EH (cell line): ENCODE data around the gene KLF4.

Source experiments
- DNase-seq: peaks from one replicate; pipeline ENCODE4 v3.0.0-alpha.2; 2015; ENCODE audit warnings: low read depth

The KLF4 gene

DNA sequence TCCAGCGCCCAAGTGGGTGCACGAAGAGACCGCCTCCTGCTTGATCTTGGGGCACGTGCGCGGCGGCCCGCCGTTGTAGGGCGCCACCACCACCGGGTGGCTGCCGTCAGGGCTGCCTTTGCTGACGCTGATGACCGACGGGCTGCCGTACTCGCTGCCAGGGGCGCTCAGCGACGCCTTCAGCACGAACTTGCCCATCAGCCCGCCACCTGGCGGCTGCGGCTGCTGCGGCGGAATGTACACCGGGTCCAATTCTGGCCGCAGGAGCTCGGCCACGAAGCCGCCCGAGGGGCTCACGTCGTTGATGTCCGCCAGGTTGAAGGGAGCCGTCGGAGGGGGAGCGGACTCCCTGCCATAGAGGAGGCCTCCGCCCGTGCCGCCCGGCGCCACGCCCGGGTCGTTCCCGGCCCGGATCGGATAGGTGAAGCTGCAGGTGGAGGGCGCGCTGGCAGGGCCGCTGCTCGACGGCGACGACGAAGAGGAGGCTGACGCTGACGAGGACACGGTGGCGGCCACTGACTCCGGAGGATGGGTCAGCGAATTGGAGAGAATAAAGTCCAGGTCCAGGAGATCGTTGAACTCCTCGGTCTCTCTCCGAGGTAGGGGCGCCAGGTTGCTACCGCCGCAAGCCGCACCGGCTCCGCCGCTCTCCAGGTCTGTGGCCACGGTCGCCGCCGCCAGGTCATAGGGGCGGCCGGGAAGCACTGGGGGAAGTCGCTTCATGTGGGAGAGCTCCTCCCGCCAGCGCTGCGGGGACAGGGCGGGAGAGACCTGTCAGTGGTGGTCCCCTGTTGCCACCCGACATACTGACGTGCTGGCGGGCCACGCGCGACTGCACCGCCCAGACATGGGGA lies 1.8 kb downstream of the KLF4 start:
- peak; percentile 51 for DNase-seq

- no peak for DNase-seq
Observed at GRCh38 chr9:107486674-107487520, 2.7 kb downstream of the KLF4 start.

GRCh38 chr9:107485458-107486043 lies 4.0 kb downstream of the KLF4 start:
- DNase-seq, result no peak

GRCh38 chr9:107484117-107484723 lies 5.3 kb downstream of the KLF4 start:
- DNase-seq, result peak; percentile 81

GRCh38 chr9:107483666-107484065 lies 5.9 kb downstream of the KLF4 start:
- DNase-seq, result no peak

DNA sequence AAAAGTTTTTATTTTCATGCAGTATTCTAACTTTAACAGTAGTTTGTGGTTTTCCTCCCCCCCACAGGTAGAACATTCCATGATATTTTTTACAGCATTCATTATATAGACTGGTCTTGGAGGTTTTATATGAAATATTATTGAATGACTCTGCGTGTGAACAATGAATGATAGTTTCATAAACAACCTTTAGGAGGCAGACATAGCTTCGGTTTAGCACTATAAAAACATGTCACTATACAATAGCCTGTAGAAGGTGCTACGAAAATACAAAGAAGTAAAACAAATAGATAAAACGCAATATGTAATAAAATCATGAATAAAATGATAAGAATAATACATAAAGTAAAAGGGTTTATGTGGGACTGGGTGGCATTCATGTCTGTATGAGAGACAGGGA lies 8.5 kb downstream of the KLF4 start:
- DNase-seq, result no peak

- peak; percentile 86 for DNase-seq
Observed at GRCh38 chr9:107480386-107480789, 9.2 kb downstream of the KLF4 start.

DNA sequence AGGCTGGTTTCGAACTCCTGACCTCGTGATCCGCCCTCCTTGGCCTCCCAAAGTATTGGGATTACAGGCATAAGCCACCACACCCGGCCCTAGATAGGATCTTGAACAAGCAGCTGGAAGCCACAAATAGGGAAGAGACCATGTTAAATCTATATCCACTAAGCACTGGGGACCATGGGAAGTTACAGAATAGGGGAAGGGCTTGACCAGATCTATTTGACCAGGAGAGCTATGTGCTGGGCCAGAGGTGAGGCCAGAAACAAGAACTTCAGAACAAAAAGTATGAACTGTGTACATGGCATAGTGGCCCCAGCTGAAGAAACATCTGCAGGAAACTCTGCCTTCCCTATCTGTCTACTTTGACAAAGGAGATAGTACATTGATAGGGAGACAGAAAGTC lies 10.8 kb downstream of the KLF4 start:
- no peak for DNase-seq

GRCh38 chr9:107474124-107474523 lies 15.4 kb downstream of the KLF4 start:
- no peak for DNase-seq

DNA sequence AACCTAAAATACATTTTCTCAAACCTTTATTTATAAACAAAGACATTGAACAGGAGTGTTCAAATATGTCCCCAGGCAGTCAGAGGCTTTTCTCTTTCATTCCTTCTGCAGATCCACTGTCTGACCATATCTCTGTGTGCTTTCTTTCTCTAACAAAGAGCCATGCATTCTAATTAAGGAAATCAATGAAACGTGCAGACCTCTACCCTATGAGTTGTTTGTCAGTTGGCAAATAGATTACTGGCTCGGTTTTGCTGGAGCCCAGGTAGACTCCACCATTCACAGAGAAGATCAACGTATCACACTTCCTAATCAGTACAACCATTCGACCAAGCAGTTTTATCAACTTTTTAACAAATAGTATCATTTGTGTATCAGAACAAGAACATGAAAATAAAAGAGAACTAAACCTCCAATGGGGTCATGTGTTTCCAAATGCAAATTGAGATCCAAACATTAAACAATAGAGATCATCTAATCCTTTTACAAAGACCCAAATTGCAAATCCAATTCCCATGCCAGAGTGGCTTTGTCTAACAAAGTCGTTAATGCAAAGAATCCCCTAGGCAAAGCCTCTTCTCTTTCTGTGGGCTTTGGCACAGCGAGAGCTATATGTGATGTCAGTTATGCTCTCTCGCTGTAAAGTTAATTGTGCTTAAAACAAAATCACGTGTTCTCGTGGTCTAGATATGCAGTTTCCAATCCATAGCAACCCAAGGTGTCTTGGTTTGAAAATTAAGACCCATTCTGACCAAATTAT lies 16.8 kb downstream of the KLF4 start:
- DNase-seq, result no peak

GRCh38 chr9:107471552-107471951 lies 18.0 kb downstream of the KLF4 start:
- DNase-seq, result peak; percentile 62

DNA sequence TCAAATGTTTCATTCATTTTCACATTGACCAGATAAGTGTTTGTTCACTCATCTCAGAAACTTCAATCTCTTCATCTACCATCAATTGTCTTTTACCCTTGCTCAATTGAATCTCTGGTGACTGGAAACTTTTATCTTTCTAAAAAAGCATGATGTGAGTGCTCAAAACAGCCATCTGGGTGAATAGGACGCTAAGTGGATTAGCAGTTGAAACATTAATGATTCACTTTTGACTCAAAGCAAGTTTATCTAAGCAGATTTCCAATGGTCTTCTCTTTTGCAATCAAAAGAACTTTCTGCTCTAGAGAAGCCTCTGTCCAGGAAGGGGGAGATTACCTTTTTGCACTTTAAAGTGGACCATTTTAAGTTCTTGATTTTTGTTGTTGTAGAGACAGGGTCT lies 22.2 kb downstream of the KLF4 start:
- no peak for DNase-seq

DNA sequence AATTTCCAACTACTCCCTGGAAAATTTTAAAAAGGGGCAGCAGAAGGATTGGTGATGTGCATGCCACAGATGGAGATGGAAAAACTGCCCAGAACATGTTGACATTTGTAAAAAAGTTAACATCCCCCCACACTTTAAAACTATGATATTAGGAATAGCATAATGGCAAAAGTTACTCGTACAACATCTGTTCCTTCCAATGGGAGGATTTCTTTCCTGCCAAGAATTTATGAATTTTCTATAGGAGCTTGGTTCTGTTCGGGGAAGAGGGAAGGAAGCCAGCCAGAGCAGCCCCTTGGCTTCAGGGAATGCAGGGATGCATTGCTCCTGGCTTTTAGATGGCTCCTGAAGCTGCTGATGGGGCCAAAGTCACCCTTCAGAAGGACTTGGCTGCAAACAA lies 22.7 kb downstream of the KLF4 start:
- DNase-seq, result no peak

DNA sequence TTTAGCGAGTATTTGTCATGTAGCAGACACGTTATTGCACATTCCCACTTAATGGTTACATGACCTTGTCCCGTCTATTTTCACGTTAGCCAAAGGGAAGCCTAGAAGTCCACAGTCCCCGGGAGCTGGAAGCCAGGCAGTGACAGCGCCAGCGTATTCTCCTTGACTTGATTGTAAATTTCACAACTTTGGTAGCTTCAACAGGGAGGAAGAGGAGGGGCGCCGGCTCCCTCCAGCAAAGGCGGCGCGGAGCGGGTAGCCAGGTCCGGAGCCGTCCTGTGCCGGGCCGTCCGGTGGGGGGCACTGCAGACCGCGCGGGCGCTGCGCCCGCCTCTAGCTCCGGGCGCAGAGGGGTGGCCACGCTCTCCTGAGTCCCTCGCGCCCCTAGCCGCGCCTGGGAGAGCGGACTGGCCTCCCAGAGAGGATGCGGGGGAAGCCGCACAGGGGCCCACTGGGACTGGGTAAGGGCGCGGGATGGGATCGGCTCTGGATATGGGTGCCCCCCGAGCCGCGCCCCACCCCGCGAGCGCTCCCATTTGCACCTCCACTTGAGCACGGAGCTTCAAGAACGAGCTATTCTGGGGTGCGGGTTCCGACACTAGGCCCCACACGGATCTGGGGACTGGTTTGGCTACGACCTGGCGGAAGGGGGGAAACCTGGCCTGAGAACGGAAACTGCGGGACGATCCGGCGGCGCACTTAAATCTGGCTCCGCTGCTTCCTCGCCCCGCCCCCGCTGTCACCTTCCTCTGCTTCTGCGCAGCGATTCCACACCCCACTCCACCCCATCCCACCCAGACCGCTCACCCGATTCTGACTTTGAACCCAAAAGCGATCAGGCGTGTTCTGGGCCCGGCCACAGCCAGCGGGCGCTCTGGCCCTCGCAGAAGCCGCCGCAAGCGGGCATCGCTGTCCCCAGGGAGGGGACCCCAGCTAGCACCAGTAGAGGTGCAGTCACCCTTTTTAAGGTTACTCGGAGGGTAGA lies 23.8 kb downstream of the KLF4 start:
- peak; percentile 62 for DNase-seq

DNA sequence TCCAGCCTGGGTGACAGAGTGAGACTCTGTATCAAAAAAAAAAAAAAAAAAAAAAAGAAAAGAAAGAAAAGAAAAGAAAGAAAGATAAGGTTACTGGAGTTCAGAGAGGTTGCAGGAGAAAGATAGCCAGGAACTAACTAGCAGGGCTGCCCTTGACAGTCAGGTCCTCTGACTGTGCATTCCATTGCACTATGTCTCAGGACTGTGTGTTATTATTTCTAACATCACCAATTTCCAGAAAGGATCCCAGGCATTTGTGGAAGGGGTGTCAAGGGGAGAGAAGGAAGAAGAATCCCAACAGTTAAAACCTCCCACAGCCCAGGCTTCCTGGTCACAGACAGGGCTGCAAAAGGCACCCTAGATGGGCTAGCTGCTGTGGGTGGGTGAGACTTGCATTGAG lies 25.1 kb downstream of the KLF4 start:
- peak; percentile 43 for DNase-seq

DNA sequence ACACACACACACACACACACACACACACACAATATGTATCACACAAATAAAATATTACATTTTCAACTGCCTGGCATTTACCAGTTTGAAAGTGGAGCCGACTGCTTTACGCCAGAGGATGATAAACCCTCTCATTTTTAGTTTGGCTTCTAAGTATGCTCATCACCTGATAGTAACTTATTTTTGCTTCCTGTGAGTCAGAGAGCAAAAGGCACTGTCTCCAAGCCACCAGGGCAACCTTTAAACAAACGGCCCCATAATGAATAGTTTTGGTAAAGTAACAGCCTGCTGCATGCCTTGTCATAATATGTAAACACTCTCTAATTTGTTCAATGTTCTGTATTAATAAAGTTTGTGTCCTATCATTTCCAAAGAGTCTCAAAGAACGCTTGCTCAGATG lies 26.9 kb downstream of the KLF4 start:
- peak; percentile 61 for DNase-seq

GRCh38 chr9:107460153-107461023 lies 29.2 kb downstream of the KLF4 start:
- no peak for DNase-seq

DNA sequence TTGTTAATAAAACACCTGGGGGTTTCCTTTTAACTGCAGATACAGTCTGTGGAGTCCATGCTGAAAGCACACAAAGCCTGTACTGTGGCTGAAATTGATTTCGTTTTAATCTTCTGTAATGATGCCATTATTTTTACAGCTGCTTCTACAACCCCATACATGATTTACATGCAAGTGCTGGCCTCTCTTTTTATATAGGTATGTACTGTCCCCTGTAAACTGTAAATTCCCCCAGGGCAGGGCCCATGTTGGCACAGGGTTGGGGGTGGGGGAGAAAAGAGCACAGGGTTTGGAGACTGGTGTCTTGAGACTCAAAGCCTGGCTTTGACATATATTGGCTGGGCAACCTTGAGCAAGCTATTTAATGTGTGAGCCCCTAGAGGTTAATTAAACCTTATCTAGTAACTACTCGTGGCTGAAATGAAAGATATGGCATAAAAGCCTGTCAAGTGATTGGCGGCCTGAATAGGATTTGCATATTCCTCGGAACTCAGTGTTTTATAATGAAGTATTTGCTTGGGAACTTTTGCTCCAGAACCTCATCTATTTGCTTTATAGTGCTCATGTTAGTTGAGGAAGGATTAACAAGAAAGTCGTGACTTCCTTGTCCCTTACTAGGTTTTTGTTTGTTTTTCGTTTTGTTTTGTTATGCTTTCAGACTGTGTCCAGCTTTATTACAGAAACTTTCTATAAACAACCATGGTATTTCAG lies 34.0 kb downstream of the KLF4 start:
- DNase-seq, result no peak

DNA sequence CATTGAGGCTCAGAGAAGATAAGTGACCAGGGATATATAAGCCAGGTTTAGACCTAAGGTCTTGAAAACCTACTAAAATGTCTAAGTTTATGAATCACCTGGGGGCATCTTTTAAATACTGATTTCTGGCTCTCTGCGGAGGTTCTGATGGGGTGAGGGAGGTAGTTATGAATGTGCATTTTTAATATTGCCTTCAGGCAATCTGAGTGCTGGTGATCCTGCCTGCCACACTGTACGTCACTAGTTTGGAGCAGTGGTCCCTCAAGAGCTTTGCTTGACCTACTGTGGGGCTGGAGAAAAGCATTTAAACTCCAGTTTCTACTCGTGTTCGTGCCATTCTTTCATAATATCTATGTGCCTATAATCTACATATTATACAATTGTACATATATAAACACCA lies 36.1 kb downstream of the KLF4 start:
- DNase-seq, result no peak
